Measurements from ENCODE around the gene LAPTM4A.
"Not testable (repeated sequence)": the region's sequence is repeated elsewhere in the genome, so short reads cannot be mapped to it uniquely, and the experiment has no call there.

The LAPTM4A gene

DNA sequence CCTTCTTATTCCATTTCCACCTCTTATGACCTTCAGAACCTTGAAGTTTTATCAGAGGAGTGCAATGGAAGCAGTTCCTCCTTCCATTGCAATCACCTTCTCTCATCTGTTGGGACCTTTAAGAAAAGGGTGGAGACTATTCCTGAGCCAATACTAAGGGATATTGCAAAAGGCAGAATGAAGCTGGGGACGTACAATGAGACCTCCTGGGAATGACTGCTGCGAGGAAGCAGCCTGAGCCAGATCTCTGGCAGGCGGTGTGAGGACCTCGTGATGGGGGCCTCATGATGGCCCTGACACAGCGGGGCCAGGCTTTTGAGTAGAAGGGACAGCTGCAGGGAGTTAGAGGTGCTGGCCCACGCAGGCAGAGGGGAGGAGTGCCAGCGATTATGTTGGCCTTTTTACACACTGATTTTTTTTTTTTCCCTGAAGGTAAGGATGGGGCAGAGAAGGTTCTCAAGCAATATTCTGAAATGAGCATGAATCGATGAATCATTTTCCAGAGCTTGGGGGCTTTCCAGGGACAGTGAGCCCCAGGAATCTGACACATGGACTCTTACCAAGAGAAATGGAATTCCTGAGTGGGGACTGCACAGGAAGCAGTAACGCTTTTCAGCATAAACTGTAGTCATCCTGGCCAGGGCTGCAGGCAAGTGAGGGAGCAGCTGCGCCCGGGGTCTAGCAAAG is 40.0 kb upstream of the LAPTM4A start:
- H3K36me3 ChIP-seq (ENCODE audit: control insufficient read depth, insufficient read depth, low read length) = no peaks in the 10 kb centered on the region
- no peak for DNase-seq (ENCODE audit: extremely low read depth, insufficient read length)
- TF ChIP-seq, protein P1, sequence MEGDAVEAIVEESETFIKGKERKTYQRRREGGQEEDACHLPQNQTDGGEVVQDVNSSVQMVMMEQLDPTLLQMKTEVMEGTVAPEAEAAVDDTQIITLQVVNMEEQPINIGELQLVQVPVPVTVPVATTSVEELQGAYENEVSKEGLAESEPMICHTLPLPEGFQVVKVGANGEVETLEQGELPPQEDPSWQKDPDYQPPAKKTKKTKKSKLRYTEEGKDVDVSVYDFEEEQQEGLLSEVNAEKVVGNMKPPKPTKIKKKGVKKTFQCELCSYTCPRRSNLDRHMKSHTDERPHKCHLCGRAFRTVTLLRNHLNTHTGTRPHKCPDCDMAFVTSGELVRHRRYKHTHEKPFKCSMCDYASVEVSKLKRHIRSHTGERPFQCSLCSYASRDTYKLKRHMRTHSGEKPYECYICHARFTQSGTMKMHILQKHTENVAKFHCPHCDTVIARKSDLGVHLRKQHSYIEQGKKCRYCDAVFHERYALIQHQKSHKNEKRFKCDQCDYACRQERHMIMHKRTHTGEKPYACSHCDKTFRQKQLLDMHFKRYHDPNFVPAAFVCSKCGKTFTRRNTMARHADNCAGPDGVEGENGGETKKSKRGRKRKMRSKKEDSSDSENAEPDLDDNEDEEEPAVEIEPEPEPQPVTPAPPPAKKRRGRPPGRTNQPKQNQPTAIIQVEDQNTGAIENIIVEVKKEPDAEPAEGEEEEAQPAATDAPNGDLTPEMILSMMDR (IDR thresholded peaks at IDR 0.05; ENCODE audit: insufficient read depth, low read length, poor library complexity, severe bottlenecking) = no peak
- no peaks in the 10 kb centered on the region; the same call in 1 of the 2 replicates for H3K27me3 ChIP-seq (replicated peaks; ENCODE audit: control insufficient read depth, insufficient read depth, low read length)
- no peak overlapping the region for H3K4me3 ChIP-seq (replicated peaks; ENCODE audit: low read depth, low read length)

DNA sequence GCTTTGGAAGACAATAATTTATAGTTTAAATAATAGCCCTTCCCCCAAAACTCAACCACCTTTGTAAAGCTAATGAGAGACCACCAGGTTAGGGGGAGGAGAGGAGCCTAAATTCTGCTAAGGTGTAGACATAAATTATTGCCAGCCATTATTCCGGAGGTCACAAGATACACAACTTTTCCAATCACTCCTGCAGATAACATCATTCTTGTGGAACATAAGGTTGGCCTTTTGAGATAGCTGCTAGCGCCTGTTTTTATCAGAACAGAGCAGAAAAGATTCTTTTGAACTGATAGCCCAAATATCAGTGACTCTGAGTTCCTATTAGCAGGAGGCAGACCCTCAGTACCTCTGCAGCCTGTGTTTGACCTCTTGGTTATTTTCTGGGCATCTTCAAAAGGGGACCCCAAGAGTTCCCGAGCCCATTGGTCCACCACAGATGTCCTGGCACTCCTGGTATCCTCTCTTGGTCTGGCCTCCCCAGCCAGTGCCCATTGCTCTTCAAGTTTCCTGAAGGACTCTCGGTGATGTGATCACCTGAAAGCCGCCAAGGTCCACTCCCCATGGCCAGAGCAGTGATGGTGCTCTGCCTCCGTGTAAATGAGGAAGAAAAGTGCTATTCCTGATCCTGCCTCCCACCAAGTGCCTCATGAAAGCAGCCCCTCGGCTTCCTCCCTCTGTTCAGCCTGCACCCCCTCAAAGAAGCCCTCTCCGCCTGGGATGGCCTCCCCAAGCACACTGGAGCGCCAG is 38.5 kb upstream of the LAPTM4A start:
- no peaks in the 10 kb centered on the region; the same call in 1 of the 2 replicates for H3K27me3 ChIP-seq (replicated peaks; ENCODE audit: control insufficient read depth, insufficient read depth, low read length)
- no peaks in the 10 kb centered on the region for H3K36me3 ChIP-seq (ENCODE audit: control insufficient read depth, insufficient read depth, low read length)
- TF ChIP-seq, protein P1 (IDR thresholded peaks at IDR 0.05; ENCODE audit: insufficient read depth, low read length, poor library complexity, severe bottlenecking) = no peak
- no peak for DNase-seq (ENCODE audit: extremely low read depth, insufficient read length)
- H3K4me3 ChIP-seq (replicated peaks; ENCODE audit: low read depth, low read length) = no peak overlapping the region

DNA sequence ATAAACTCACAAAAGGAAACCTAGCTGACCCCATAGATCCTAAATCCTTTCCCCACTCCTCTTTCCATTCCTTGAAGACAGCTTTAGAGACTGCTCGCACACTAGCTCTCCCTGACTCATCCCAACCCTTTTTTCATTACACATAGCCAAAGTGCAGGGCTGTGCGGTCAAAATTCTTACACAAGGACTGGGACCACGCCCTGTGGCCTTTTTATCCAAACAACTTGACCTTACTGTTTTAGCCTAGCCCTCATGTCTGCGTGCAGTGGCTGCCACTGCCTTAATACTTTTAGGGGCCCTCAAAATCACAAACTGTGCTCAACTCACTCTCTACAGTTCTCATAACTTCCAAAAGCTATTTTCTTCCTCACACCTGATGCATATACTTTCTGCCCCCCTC is 34.5 kb upstream of the LAPTM4A start:
- H3K27me3 ChIP-seq (replicated peaks; ENCODE audit: control insufficient read depth, insufficient read depth, low read length); H3K4me3 ChIP-seq (replicated peaks; ENCODE audit: low read depth, low read length); H3K36me3 ChIP-seq (ENCODE audit: control insufficient read depth, insufficient read depth, low read length); DNase-seq (ENCODE audit: extremely low read depth, insufficient read length): not testable (repeated sequence)

DNA sequence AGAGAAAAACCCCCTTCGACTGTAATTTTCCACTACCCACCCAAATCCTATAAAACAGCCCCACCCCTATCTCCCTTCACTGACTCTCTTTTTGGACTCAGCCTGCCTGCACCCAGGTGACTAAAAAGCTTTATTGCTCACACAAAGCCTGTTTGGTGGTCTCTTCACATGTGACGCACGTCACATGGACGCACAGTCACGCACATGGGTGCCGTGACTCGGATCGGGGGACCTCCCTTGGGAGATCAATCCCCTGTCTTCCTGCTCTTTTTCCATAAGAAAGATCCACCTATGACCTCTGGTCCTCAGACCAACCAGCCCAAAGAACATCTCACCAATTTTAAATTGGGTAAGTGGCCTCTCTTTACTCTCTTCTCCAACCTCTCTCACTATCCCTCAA is 31.4 kb upstream of the LAPTM4A start:
- not testable (repeated sequence) for H3K27me3 ChIP-seq (replicated peaks; ENCODE audit: control insufficient read depth, insufficient read depth, low read length); H3K36me3 ChIP-seq (ENCODE audit: control insufficient read depth, insufficient read depth, low read length); H3K4me3 ChIP-seq (replicated peaks; ENCODE audit: low read depth, low read length); DNase-seq (ENCODE audit: extremely low read depth, insufficient read length)

DNA sequence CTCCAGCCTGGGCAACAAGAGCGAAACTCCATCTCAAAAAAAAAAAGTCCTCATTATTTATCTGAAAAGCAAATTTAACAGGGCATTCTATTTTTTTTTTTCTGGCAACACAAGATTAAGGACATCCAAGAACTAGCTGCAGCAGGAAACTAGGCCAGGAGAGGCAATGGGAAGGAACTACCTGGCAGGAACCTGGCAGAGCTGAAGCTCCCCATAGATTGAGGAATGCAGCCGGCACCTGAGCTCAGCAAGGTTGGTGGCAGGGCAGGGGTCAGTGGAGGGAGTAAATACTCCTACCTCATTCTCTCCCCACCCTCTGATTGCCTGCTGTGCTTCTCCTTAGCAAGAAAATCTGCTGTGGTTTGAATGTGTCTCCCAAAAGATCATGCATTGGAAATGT is 30.4 kb upstream of the LAPTM4A start:
- DNase-seq (ENCODE audit: extremely low read depth, insufficient read length) = no peak
- H3K27me3 ChIP-seq (replicated peaks; ENCODE audit: control insufficient read depth, insufficient read depth, low read length) = no peaks in the 10 kb centered on the region; the same call in 1 of the 2 replicates
- TF ChIP-seq, protein P1 (IDR thresholded peaks at IDR 0.05; ENCODE audit: insufficient read depth, low read length, poor library complexity, severe bottlenecking) = no peak

DNA sequence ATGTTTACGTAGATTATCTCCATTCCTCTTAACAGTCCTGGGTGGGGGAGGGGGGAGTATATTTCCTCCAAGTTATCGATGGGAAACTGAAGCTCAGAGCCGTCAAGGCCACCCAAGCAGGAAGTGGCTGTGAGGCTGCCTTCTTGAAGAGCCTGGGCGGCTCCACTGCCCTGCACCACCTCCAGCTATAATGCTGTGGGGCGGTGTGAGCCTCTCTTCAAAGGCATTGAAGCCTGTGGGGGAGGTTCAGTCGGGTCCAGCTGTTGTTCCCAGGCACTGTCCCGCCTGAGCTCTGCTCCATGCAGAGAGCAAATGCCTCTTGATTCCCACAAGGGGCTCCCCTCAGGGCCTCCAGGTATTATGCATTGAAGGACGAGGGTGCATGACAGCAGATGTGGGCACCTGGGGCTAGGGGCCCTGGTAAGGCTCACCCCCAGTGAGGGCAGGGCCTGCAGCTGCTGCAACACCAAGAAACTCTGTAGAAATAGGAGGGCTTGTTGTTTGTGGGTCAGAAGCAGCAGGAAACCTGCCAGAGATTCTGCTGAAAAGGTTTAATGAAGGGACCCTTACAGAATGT is 29.5 kb upstream of the LAPTM4A start:
- H3K4me3 ChIP-seq (replicated peaks; ENCODE audit: low read depth, low read length) = no peak overlapping the region
- TF ChIP-seq, protein P1 (IDR thresholded peaks at IDR 0.05; ENCODE audit: insufficient read depth, low read length, poor library complexity, severe bottlenecking) = no peak
- no peak for DNase-seq (ENCODE audit: extremely low read depth, insufficient read length)
- H3K27me3 ChIP-seq (replicated peaks; ENCODE audit: control insufficient read depth, insufficient read depth, low read length) = no peaks in the 10 kb centered on the region; the same call in 1 of the 2 replicates
- H3K36me3 ChIP-seq (ENCODE audit: control insufficient read depth, insufficient read depth, low read length) = no peaks in the 10 kb centered on the region

More for the DNA sequence above, 30.4 kb upstream of the LAPTM4A start:
- Histone ChIP-seq H3K4me3 (replicated peaks; ENCODE audit: low read depth, low read length) (no peak overlapping the region), H3K36me3 (ENCODE audit: control insufficient read depth, insufficient read depth, low read length) (no peaks in the 10 kb centered on the region)

Data from GM06990 (cell line).